Spleen (tissue), 7 donors: ENCODE data around the gene USP54.

Experiments used
- CTCF ChIP-seq, 11 experiments: fragments of 200-600 bp in 7 of 11; fragments of 450-650 bp in 4 of 11; sonication (generic) in 4 of 11; IDR thresholded peaks in 8 of 11; conservative IDR thresholded peaks in 3 of 11; 1 replicate in 7 of 11; 2 replicates in 4 of 11; pipeline versions ENCODE4 v1.4.0 to v1.8.0; 2016 to 2021; ENCODE audit warnings: antibody characterized with exemption in 11 of 11, inconsistent platforms in 4 of 11, mild to moderate bottlenecking in 1 of 11
- POLR2A ChIP-seq, 3 donors: fragments of 450-650 bp; IDR thresholded peaks; one replicate each; pipeline ENCODE4 v1.5.1; 2017; ENCODE audit warnings: antibody characterized with exemption in 3 of 3, mild to moderate bottlenecking in 1 of 3
- donor health status: DM: no; HTN: no; CAD: no; lungs with moderate emphysema.
- donor health status: DM: no; HTN: no; CAD: no.
- donor health status: DM: no; HTN: no; CAD: no.

DNA sequence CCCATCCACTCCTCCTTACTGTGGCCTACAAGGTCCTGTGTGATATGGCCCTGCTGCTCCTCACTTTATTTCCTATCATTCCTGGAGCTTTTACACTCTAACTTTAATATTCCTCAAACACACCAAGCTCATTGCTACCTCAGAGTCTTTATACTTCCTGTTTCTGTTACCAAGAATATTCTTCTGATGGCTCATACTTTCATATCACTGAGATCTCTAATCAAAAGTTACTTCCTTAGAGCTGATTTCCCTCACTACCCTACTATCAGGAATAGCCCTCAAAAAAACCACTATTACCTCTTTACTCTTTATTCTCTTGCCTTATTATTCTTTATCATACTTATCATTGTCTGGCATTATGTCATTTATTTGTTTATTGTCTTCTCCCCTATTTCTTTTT, 89.5 kb downstream of the USP54 start:
- TF ChIP-seq CTCF (IDR thresholded peaks at IDR 0.05 in 8 of 11, conservative IDR thresholded peaks at IDR 0.05 in 3 of 11) (no peak), POLR2A (IDR thresholded peaks at IDR 0.05) (no peak)
